Activated CD4-positive, alpha-beta T cell treated with anti-CD3 and anti-CD28 coated beads for 36 hours (primary cell): ENCODE measurements around the gene LPAR1. TPM values are rescaled to one million over a fixed set of nuclear protein-coding genes. Genes with fewer than 3 reads are reported as not detected.
"Not testable (repeated sequence)": the region's sequence is repeated elsewhere in the genome, so short reads cannot be mapped to it uniquely, and the experiment has no call there.

Source experiments
- ATAC-seq: fragments of 200-7000 bp; cut with Tn5 transposase; one replicate; pipeline ENCODE4 v1.10.0; 2021; ENCODE audit warnings: mild to moderate bottlenecking, moderate library complexity
- CTCF ChIA-PET: fragments of 350-600 bp; sonication (Branson Sonifier 250); formaldehyde crosslinking; loops from one replicate; lab custom pipeline; 2021; ENCODE audit warnings: antibody characterized with exemption; lab: Charles Lee
- POLR2A ChIA-PET: fragments of 350-600 bp; sonication (Branson Sonifier 250); formaldehyde crosslinking; loops from one replicate; lab custom pipeline; 2021; ENCODE audit warnings: antibody characterized with exemption, inconsistent platforms; lab: Charles Lee
- DNase-seq: peaks from one replicate; pipeline ENCODE4 v3.0.0-alpha.2; 2020
- H3K27ac Mint-ChIP-seq: one replicate; pipeline ENCODE4 v1.8.0; 2021; ENCODE audit warnings: mixed read lengths
- H3K27me3 Mint-ChIP-seq: one replicate; pipeline ENCODE4 v1.8.0; 2021; ENCODE audit warnings: mixed read lengths
- H3K36me3 Mint-ChIP-seq: one replicate; pipeline ENCODE4 v1.8.0; 2021; ENCODE audit warnings: low read depth, mixed read lengths
- H3K4me1 Mint-ChIP-seq: one replicate; pipeline ENCODE4 v1.8.0; 2021; ENCODE audit warnings: mixed read lengths
- H3K4me3 Mint-ChIP-seq: one replicate; pipeline ENCODE4 v1.8.0; 2021; ENCODE audit warnings: mild to moderate bottlenecking, moderate library complexity, mixed read lengths
- H3K9me3 Mint-ChIP-seq: one replicate; pipeline ENCODE4 v1.8.0; 2021; ENCODE audit warnings: low read depth, mixed read lengths
- intact Hi-C, 2 experiments: fragments of 100-400 bp; cut with DNase I in 1 of 2; cut with micrococcal nuclease in 1 of 2; formaldehyde crosslinking; loops; one replicate each; pipeline versions ENCODE4 v1.14.2 to v1.15.1; 2022 to 2024; cut with DNase I, micrococcal nuclease
- total RNA-seq, 2 experiments: library from RNA; stranded (reverse); gene quantifications; one replicate each; pipeline ENCODE4 v1.2.3, GENCODE V29; 2021

Gene LPAR1
- total RNA-seq, 2 experiments from 2014 or later: not detected

DNA sequence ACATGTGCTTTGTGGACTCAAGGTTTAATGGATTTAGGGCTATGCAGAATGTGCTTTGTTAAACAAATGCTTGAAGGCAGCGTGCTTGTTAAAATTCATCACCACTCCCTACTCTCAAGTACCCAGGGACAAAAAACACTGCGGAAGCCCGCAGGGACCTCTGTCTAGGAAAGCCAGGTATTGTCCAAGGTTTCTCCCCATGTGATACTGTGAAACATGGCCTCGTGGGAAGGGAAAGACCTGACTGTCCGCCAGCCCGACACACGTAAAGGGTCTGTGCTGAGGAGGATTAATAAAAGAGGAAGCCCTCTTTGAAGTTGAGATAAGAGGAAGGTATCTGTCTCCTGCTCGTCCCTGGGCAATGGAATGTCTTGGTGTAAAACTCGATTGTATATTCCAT is 211.9 kb downstream of the LPAR1 start:
- POLR2A ChIA-PET, H3K4me1 Mint-ChIP-seq, H3K27ac Mint-ChIP-seq, H3K36me3 Mint-ChIP-seq, ATAC-seq, CTCF ChIA-PET, H3K27me3 Mint-ChIP-seq, intact Hi-C loops, H3K4me3 Mint-ChIP-seq, DNase-seq, H3K9me3 Mint-ChIP-seq: not testable (repeated sequence)

DNA sequence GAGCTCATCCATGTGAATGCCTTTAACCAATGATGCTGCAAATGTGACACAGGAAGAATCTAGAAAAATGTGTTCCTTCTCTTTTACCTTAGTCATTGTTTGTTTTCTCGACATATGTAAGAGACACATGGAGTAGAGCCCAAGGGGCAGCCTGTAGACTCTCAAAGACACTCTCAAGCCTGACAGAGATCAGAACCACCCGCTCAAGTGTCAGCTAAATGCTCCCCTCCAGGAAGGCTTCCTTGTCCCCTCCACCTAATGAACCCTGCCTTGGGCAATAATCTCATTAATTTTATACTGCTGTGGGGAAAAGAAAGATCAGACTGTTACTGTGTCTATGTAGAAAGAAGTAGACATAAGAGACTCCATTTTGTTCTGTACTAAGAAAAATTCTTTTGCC is 212.3 kb downstream of the LPAR1 start:
- DNase-seq (no peak), ATAC-seq (no peak)
- intact Hi-C loops: no loop called here
- CTCF ChIA-PET: no interaction called here
- H3K4me1 Mint-ChIP-seq: no peaks in the 10 kb centered on the region
- H3K27me3 Mint-ChIP-seq: no peaks in the 10 kb centered on the region
- H3K9me3 Mint-ChIP-seq: peaks cover 2% of the 10 kb centered on the region
- H3K27ac Mint-ChIP-seq: no peak overlapping the region
- no peaks in the 10 kb centered on the region for H3K36me3 Mint-ChIP-seq
- POLR2A ChIA-PET: no interaction called here
- H3K4me3 Mint-ChIP-seq: no peak overlapping the region

DNA sequence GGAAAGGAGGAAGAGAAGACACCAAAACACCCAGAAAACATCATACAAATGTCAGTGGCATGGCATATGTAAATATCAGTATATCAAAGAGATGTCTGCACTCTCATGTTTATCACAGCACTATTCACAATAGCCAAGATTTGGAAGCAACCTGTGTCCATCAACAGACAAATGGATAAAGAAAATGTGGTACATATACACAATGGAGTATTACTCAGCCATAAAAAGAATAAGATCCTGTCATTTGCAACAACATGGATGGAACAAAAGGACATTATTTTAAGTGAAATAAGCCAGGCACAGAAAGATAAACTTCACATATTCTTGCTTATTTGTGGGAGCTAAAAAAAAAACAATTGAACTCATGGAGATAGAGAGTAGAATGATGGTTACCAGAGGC is 213.1 kb downstream of the LPAR1 start:
- H3K4me1 Mint-ChIP-seq, DNase-seq, CTCF ChIA-PET, POLR2A ChIA-PET, H3K27ac Mint-ChIP-seq, H3K4me3 Mint-ChIP-seq, H3K27me3 Mint-ChIP-seq, H3K36me3 Mint-ChIP-seq, intact Hi-C loops, ATAC-seq, H3K9me3 Mint-ChIP-seq: not testable (repeated sequence)
